Stimulated activated CD4-positive, alpha-beta T cell treated with anti-CD3 and anti-CD28 coated beads, Interleukin-4, amount 100 ng/mL, for 4 hours (primary cell): ENCODE data around the gene PDE4D.
"Not testable (repeated sequence)": the region's sequence is repeated elsewhere in the genome, so short reads cannot be mapped to it uniquely, and the experiment has no call there.

ENCODE experiments used
- DNase-seq, 2 experiments: peaks; one replicate each; pipeline ENCODE4 v3.0.0-alpha.2; 2020

The PDE4D gene

GRCh38 chr5:59575648-59576445 is 317.7 kb downstream of the PDE4D start:
- no peak for DNase-seq

DNA sequence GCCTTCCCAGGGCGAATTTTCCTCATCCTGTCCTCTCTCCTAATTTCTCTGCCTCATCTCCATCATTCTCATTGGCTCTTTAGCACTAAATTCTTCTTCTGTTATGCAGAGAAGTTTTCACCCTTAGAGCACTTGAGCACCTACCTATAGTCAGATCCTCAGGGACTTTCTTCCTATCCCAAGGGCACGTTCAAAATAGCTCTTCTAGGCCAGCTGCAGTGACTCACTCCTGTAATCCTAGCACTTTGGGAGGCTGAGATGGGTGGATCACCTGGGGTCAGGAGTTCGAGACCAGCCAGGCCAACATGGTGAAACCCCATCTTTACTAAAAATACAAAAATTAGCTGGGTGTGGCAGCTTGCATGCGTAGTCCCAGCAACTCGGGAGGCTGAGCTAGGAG is 320.0 kb downstream of the PDE4D start:
- not testable (repeated sequence) for DNase-seq

- DNase-seq, result no peak
Observed at GRCh38 chr5:59571067-59571466, 322.5 kb downstream of the PDE4D start.

GRCh38 chr5:59569608-59570334 is 323.8 kb downstream of the PDE4D start:
- no peak for DNase-seq

DNA sequence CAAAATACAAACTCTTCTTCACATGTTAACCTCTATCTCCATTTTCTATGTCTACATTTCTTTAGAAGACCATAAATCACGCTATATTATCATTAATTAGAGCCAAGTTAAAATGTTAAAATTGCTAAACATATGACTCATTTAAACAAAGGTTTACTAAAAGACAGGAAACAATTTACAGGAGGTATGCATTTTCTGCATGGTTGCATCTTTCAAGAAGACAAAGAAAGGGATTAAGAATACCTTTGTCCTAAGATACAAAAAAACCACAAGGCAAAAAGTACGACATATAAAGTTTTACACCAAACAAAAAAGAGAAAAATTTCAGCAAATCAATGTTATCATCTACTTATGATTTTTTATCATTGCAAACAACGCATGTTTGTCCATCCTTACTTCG is 324.4 kb downstream of the PDE4D start:
- no peak for DNase-seq

GRCh38 chr5:59568161-59568560 is 325.4 kb downstream of the PDE4D start:
- DNase-seq, result no peak

- DNase-seq, result no peak
Observed at GRCh38 chr5:59565551-59565950, 328.0 kb downstream of the PDE4D start.

DNA sequence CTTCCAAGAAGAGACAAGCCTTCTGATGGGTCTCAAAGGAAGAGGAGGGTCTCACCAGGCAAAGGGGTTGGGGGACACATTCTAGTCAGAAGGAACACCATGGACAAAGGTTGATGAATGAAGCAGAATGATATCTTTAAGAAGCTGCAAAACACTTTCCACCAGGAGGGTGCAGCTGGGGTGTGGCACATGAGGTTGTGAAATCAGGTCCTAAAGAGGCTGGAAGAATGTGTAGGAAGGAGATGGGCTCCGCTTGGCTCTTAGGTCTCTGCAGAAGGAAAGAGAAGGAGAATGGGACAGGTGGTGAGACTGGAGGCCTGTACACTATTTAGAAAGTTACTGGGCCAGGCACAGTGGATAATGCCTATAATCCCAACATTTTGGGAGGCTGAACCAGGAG is 328.6 kb downstream of the PDE4D start:
- no peak for DNase-seq

GRCh38 chr5:59562756-59563389 is 330.7 kb downstream of the PDE4D start:
- no peak for DNase-seq

DNA sequence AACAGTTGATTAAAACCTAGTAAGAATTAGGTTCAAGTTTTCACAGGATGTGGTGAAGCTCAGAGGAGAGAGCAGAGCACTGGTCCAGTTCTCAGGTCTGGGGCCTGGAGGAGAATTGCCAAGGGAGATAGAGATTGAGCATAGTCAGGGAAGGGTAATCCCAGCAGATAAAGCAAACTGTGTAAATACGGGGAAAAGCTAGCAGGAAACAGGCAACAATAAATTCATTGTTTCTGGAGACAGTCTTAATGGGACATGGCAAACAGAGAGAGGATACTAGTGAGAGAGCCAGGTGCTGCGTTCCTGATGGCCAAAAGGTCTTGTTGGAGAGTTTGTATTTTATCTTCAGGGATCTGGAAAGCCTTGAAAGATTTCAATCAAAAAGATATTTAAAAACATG is 333.0 kb downstream of the PDE4D start:
- no peak for DNase-seq

DNA sequence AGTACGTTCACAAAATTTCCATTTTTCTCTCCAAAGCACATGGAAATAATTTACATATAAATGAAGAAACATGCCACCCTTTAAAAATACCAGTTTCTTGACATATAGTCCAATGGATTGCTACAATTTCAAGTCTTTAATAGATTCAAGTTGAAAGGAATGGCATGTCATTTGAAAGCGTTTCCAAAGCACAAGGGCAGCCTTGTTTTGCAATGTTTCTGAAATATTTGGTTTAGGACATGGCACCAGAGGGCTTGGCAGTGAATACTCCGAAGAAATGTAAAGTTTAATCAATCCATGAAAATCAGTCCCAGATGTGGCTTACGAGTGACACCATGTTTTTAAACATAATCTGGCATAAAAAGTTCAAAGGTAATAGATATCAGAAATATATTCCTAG is 333.7 kb downstream of the PDE4D start:
- no peak for DNase-seq

GRCh38 chr5:59559323-59559722 is 334.2 kb downstream of the PDE4D start:
- DNase-seq, result no peak

DNA sequence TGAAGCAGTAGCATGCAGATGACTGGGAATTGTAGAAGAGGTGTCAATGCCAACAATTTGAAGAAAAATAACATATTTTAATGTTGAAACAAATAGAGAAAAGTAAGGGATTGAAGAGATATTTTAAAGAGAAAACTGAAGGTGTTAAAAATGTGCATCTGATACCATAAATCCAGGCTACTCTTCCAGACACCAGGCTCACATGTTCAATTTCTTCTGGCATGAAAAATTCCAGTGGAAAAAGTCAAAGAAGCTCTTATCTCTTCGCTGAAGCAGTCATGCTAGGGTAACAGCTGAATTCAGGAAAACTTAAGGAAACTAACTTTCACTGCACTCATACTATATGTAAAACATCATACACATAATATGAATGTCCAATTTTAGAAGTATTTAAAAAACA is 335.0 kb downstream of the PDE4D start:
- no peak for DNase-seq

DNA sequence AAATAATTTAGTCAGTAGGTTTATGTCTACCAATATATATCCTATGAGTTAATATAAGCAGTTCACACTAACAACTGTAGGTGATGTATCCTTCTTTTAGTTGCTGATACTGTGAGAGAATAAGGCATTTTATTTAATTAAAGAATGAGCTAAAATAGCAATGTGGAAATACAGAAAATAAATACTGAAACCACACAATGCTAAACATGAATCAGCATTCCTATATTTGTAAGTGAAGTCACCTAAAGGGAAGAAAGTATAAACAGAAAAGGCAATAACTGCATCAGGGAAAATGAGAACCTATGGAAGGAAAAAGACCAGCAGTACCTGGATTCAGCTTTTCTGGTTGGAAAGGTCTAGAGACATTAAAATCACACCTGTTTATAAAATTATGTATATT is 336.0 kb downstream of the PDE4D start:
- DNase-seq, result no peak

- no peak for DNase-seq
Observed at GRCh38 chr5:59555596-59555995, 337.9 kb downstream of the PDE4D start.

- no peak for DNase-seq
Observed at GRCh38 chr5:59554501-59554900, 339.0 kb downstream of the PDE4D start.

- DNase-seq, result no peak
Observed at GRCh38 chr5:59553992-59554391, 339.5 kb downstream of the PDE4D start.

- DNase-seq, result no peak
Observed at GRCh38 chr5:59548807-59549357, 344.6 kb downstream of the PDE4D start.

GRCh38 chr5:59547731-59548130 is 345.8 kb downstream of the PDE4D start:
- no peak for DNase-seq

DNA sequence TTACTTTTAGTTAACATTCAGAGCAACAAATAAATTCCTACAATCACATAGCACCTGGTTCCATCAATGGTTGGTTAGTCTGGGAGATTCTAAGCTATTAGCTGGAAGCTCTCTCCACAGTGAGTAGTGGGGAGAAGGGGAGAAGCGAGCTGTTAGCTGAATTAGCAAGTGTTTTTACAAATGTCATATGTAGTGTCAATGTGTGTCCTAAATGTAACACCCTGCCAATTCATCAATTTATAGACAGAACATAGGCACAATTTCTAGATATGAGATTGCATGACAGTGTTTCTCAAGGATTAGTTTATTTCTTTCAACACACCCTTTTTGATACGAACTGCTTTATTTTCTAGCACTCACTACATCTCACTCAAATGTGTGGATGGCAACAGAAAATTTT is 349.0 kb downstream of the PDE4D start:
- no peak for DNase-seq

GRCh38 chr5:59543821-59544442 is 349.6 kb downstream of the PDE4D start:
- DNase-seq, result no peak

- no peak for DNase-seq
Observed at GRCh38 chr5:59542851-59543820, 350.4 kb downstream of the PDE4D start.
